Measurements from ENCODE around the gene DBNDD1.
"Not testable (repeated sequence)": the region's sequence is repeated elsewhere in the genome, so short reads cannot be mapped to it uniquely, and the experiment has no call there.

Gene DBNDD1

GRCh38 chr16:89986600-89986999, 32.7 kb downstream of the DBNDD1 start:
- DNase-seq, result no peak

DNA sequence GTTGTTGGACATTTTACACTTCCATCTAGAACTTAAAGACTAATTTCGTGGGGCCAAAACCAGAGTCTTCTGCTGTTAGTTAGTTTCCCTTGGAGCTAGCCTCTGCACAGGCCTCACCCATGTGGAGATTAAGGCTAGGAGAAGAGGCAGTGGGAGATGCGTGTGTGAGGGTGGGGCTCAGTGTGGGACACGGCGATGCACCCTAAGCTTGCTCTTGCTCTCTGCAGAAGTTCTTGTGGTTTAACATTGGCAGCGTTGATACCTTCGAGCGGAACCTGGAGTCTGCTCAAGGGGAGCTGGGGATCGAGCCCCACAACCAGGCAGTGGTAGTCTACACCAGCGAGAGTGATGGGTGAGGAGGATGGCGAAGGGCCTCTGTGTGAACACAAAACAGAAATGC, 34.0 kb downstream of the DBNDD1 start:
- DNase-seq, result no peak

- DNase-seq, result no peak
Measured at GRCh38 chr16:89984216-89984615, 35.0 kb downstream of the DBNDD1 start.

DNA sequence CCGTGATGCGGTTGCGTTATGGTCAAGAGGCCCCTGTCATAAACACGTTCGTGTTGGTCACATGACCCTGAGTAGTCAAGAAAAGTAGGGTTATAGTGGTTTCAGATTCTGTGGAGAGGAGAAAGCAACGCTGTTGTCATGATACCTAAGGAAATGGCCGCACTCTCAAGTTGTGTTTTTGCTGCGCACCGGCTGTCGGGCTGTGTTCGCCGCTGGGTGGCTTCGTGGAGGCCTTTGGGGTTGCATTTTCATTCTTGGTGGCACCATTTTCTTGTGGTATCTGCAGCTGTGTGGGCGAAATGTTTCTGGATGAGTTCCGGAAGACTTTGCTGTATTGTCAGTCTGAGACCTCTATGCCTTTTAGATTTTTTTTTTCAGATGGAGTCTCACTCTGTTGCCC, 35.7 kb downstream of the DBNDD1 start:
- no peak for DNase-seq

- DNase-seq, result no peak
Measured at GRCh38 chr16:89982318-89982717, 36.9 kb downstream of the DBNDD1 start.

DNA sequence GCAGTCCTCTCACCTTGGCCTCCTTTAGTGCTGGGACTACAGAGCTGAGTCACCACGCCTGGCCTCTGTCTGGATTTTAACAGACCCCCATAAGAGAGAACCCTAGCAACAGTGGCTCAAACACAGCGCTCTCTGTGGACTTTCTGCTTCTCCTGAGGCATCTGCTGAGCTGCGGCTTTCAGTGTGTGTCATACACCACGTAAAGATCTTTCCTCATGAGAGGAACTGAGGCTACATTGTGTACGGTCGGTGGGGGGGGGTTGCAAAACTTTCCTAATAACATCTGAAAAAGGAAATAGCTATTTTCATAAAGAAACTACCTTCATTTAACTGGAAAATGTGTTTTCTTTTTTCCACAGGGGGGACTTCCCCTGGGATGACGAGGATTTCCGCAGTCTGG, 37.8 kb downstream of the DBNDD1 start:
- no peak for DNase-seq

DNA sequence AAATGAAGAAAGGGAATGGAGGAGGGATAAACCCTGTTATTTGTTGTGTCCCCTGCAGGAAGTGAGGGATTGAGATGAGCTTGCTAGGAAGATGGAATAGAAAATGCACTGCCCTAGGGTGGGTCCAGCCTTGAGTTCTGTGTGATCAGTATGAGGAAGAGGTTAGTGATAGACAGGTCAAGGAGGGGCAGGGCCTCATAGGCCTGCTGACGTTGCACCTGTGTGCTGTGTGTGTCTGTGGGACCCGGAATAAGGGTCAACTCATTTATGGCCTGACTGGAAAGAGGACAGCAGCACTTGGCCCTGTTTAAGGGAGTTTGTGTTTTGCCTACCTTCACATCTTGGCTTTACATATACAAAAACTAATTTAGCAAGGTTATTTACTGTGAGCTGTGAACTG, 44.4 kb downstream of the DBNDD1 start:
- no peak for DNase-seq

GRCh38 chr16:89973654-89974335, 45.5 kb downstream of the DBNDD1 start:
- DNase-seq, result no peak

DNA sequence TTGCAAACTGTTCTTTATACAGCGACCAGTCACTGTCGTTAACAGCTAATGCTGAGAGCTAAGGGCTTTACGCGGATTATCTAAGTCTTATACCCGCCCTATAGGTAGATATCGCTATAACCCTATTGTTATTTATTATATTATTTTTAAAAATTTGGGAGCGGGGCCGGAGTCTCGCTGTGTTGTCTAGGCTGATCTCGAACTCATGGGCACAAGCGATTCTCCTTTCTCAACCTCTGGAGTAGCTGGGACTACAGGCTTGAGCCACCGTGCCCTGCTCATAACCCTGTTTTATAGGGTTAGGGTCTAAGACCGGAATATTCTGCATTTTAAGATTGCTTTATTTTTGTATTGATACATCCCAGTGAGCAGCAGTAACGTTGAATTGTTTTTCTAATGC, 46.0 kb downstream of the DBNDD1 start:
- no peak for DNase-seq

DNA sequence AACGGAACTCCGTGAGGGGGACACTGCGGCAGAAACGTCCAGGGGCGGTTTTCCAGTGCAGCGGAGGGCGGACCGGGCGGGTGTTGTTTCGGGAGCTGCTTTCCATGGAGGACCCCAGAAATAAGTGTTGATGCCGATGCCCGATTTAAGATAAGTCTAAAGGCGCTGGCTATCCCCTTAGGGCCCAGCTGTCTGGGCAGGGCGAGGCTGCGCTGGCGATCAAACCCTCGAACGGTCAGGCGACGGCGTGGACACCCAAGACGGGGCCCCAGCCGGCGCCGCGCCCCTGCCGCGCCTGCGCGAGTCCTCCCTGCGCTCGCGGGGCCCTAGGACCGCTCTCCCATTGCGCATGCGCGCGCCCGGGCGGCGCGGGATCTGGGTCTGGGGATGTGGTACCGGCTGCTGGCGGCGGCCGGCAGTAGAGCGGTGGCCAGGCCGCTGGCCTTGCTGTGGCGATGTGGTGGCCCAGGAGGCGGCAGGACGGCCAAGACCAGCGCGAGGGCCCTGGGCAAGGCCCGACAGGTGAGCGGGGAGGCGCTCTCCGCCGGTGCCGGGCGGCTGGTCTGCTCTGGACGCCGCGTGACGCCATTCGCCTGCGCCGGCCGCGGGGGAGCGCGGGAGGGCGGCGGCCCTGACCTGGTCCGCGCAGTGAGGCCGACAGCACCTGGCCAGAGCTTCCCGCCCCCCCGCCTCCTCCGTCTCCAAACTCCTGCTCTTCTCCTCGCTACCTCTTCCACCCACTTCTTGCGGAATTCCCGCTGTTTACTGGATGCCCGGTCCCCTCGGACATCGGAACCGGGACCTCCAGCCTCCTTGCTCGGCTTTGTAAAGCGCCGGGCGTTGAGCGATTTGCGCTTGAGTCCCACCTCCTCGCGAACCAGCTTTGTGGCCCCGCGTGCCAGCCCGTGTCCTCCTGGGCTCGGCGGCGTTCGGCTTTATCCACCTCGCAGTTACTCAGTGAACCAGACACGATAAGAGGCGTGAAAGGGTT, 46.7 kb downstream of the DBNDD1 start:
- DNase-seq, result peak; percentile 89

DNA sequence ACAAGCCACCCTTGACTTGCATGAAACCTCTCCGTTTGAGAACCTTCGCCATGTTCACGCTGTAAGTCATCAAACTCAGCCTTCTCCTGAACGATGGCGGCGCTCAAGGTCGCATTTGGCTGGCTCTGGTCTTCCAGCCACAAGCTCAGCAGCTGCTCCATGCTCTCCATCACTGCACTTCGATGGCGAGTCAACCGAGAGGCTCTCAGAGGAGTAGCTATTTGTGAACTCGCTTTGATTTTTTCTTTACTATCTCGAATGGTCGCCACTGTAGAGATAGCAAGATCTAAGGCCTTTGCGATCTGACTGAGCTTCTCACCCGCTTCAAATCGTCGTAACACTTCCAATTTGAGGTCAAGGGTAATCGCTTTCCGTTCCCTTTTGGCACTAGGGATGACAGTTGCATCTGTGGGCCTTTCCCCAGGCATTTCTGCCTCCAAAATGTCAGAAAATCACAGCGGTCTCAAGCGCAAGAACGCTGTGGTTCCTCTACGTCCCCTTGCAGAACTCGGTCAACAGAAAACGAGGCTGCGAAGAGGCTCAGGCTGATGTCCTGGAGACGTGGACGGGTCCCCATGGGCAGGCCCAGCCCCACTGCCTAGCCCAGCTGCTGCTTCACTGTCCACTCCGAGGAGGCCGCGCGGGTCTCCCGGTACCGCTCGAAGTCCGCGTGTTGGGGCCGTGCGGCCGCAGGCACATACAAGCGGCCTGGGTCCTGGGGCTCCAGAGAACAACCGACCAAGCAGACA, 47.6 kb downstream of the DBNDD1 start:
- peak; percentile 26 for DNase-seq

DNA sequence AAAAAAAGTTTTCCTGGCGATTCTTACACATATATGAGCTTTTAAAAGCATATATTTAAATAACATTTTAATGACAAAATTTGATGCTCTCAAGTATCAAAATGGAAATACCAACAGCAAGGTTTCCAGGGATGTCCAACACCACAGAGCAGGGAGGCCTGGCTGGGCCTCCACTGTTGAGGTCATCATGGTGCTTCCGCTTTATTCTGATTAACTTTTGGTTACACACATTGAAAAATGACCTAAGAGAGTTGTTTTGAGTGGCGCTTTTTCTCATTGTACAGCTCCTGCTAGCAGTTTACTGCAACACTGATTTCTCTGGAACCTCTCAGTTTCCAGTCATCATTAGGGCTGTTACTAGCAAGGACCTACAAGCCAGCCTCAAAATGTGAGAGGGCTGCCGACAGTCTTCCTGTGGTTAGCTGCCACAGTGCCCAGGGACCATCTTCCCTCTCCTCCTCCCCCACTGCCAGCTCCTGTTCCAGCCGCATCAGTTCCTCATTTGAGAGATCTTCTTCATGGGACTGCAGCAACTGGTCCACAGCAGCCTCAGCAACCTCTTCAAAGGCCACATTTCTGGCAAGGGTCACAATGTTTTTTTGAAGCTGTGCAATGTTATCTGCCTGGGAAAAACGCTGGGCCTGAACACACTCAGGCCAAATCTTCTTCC, 49.4 kb downstream of the DBNDD1 start:
- DNase-seq, result no peak

GRCh38 chr16:89968074-89968473, 51.2 kb downstream of the DBNDD1 start:
- not testable (repeated sequence) for DNase-seq

DNA sequence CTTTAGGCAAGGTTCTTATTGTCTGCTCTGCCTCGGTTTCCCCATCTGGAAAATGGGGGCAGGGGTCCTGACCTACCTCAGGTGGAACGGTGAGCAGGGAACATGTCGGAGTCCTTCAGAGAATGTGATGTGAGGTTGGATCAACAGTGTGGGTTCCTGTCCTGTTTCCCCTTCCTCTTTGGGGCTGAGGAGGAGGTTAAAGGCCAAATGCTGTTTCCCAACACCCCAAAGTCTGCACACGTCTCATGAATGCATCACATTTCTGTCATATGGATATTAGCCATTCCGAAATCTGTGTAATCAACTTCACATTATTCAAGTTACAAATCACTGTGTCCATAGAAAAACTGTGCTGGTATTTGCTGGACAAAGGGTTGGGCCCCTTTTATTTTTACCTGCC, 51.8 kb downstream of the DBNDD1 start:
- DNase-seq, result not testable (repeated sequence)

DNA sequence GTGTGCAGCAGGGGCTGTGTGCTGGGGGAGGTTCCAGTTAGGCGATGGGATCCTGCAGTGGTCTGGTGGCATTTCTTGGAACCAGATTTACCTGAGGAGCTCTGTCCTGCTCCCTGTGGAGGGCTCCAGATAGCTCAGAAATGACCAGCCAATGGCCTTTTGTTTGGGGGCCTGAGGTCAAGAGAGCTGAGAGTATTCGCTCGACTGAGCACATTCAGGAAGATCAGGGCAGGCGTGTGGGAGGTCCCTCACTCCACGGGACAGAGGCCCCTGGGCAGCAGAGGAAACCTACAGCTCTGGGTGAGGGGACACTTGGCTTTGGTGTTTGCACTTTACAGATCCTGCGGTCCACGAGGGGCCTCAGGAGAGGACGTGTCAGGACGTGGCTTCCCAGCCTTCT, 52.5 kb downstream of the DBNDD1 start:
- DNase-seq, result no peak

DNA sequence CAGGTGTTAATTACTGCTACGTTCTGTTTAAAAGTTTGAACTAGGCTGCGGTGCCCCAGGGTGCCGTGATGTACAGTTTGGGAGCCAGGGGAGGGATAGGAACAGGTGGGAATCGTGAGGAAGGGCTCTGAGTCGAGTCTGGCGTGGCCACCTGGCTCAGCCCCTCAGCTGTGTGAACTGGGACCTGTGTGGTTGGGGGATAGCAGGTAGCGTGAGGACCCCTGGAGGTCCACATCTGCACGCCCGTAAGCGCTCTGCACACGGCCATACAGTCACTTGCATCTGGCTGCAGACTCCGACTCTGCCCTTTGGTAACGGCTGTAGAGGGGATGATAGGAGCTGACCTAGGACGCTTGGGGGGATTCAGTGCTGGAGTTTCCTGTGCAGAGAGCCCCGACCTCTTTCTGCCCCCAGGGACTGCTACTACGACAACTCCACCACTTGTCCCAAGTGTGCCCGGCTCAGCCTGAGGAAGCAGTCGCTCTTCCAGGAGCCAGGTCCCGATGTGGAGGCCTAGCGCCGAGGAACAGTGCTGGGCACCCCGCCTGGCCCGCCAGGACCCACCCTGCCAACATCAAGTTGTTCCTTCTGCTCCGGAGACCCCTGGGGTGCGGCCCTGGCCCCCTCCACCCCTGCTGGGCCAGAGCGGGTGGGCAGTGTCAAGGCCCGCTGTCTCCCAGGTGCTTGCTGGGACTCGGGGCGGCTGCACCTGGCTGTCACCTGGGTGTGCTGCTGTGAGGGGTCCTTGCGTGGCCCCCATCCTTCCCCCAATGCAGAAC, 53.6 kb downstream of the DBNDD1 start:
- DNase-seq, result no peak

GRCh38 chr16:89964201-89964600, 55.1 kb downstream of the DBNDD1 start:
- no peak for DNase-seq

DNA sequence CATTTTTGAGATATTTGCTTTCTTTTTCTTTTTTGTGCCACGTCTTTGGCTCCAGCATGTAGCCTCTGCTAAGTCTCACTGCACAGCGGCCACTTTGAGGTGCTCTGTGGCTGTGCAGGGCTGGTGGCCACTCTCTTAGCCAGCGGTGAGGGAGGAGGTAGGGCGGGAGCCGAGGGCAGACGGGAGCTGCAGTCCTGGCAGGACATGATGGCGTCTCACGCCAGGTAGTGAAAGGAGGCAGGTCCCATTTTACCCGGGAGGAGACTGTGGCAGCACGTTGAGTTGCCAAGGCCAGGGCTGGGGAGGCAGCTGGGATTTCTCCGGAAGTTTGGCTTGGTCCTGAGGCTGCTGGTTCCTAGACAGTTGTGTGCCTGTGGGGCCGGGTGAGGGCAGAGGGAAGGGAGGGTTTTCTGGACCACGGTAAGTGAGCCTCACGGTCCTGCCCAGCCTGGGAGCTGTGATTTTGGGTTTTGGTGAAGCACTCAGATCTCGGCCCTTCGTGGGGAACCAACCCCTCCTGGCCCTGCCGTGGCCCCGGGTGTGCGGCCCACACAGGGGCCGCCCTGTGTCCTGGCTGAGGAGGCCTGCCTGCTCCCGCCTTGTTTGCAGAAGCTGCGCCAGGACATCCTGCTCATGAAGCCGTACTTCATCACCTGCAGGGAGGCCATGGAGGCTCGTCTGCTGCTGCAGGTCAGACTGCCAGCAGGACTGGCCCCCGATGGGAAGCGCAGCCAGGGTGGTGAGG, 56.3 kb downstream of the DBNDD1 start:
- no peak for DNase-seq

DNA sequence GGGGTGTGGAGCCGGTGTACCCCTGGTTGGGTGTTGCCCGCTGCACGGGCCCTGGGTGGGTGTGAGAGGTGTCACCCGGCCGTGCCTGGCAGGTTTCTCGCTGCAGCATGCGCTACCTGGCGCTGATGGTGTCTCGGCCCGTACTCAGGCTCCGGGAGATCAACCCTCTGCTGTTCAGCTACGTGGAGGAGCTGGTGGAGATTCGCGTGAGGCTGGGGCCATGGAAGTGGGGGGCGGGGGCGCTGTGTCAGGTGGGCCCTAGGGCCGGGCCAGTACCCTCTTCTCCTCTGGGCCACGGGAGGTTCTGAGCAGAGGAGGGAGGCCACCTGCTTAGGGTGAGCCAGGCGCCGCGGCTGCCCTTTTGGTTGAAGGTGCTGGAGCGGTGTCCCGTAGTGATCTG, 57.3 kb downstream of the DBNDD1 start:
- DNase-seq, result no peak

GRCh38 chr16:89960966-89961365, 58.3 kb downstream of the DBNDD1 start:
- DNase-seq, result no peak

- DNase-seq, result no peak
Measured at GRCh38 chr16:89958596-89958995, 60.7 kb downstream of the DBNDD1 start.
